ENCODE measurements around the gene DDB1.

The DDB1 gene

GRCh38 chr11:61359516-61359915 is 26.6 kb upstream of the DDB1 start:
- Histone ChIP-seq H3K36me3 (ENCODE audit: insufficient read depth, low read length) (peaks cover 12% of the 10 kb centered on the region), H3K9ac (ENCODE audit: insufficient read length) (no peak overlapping the region), H3K27ac (no peak overlapping the region), H3K9me3 (ENCODE audit: low read depth, low read length) (no peaks in the 10 kb centered on the region), H3K4me3 (no peak overlapping the region)
- DNase-seq (ENCODE audit: low read depth, low spot score): no peak
- TF ChIP-seq FOXP2 (optimal IDR thresholded peaks at IDR 0.05; ENCODE audit: control extremely low read depth, extremely low read length, insufficient read depth) (no peak), POLR2AphosphoS5 (IDR thresholded peaks at IDR 0.05; ENCODE audit: borderline replicate concordance, low read depth, low read length) (no peak), EZH2 (IDR thresholded peaks at IDR 0.05) (no peak)

- Histone ChIP-seq H3K4me3 (no peak overlapping the region), H3K27ac (no peak overlapping the region), H3K36me3 (ENCODE audit: insufficient read depth, low read length) (peaks cover 3% of the 10 kb centered on the region), H3K9me3 (ENCODE audit: low read depth, low read length) (no peaks in the 10 kb centered on the region), H3K9ac (ENCODE audit: insufficient read length) (no peak overlapping the region)
- DNase-seq (ENCODE audit: low read depth, low spot score): no peak
- TF ChIP-seq FOXP2 (optimal IDR thresholded peaks at IDR 0.05; ENCODE audit: control extremely low read depth, extremely low read length, insufficient read depth) (no peak), POLR2AphosphoS5 (IDR thresholded peaks at IDR 0.05; ENCODE audit: borderline replicate concordance, low read depth, low read length) (no peak), EZH2 (IDR thresholded peaks at IDR 0.05) (no peak)
These were observed 25.7 kb upstream of the DDB1 start for GRCh38 chr11:61358566-61358965.

- Histone ChIP-seq H3K9ac (ENCODE audit: insufficient read length) (no peak overlapping the region), H3K4me3 (no peak overlapping the region), H3K27ac (no peak overlapping the region)
These were observed 25.0 kb upstream of the DDB1 start for GRCh38 chr11:61357894-61358239.

GRCh38 chr11:61357233-61357893 is 24.5 kb upstream of the DDB1 start:
- Histone ChIP-seq H3K9ac (ENCODE audit: insufficient read length) (no peak overlapping the region), H3K9me3 (ENCODE audit: low read depth, low read length) (no peaks in the 10 kb centered on the region), H3K4me3 (no peak overlapping the region), H3K27ac (no peak overlapping the region), H3K36me3 (ENCODE audit: insufficient read depth, low read length) (peaks cover 4% of the 10 kb centered on the region)
- TF ChIP-seq FOXP2 (optimal IDR thresholded peaks at IDR 0.05; ENCODE audit: control extremely low read depth, extremely low read length, insufficient read depth) (no peak), POLR2AphosphoS5 (IDR thresholded peaks at IDR 0.05; ENCODE audit: borderline replicate concordance, low read depth, low read length) (no peak), EZH2 (IDR thresholded peaks at IDR 0.05) (no peak)
- no peak for DNase-seq (ENCODE audit: low read depth, low spot score)

More at GRCh38 chr11:61357894-61358239, 25.0 kb upstream of the DDB1 start:
- Histone ChIP-seq H3K9me3 (ENCODE audit: low read depth, low read length) (no peaks in the 10 kb centered on the region), H3K36me3 (ENCODE audit: insufficient read depth, low read length) (peaks cover 4% of the 10 kb centered on the region)
- TF ChIP-seq FOXP2 (optimal IDR thresholded peaks at IDR 0.05; ENCODE audit: control extremely low read depth, extremely low read length, insufficient read depth): no peak
- TF ChIP-seq EZH2 (IDR thresholded peaks at IDR 0.05): no peak
- TF ChIP-seq POLR2AphosphoS5 (IDR thresholded peaks at IDR 0.05; ENCODE audit: borderline replicate concordance, low read depth, low read length): no peak
- DNase-seq (ENCODE audit: low read depth, low spot score): no peak

- no peak for DNase-seq (ENCODE audit: low read depth, low spot score)
- TF ChIP-seq FOXP2 (optimal IDR thresholded peaks at IDR 0.05; ENCODE audit: control extremely low read depth, extremely low read length, insufficient read depth) (no peak), EZH2 (IDR thresholded peaks at IDR 0.05) (no peak), POLR2AphosphoS5 (IDR thresholded peaks at IDR 0.05; ENCODE audit: borderline replicate concordance, low read depth, low read length) (no peak)
- Histone ChIP-seq H3K4me3 (no peak overlapping the region), H3K36me3 (ENCODE audit: insufficient read depth, low read length) (peaks cover 6% of the 10 kb centered on the region), H3K9me3 (ENCODE audit: low read depth, low read length) (no peaks in the 10 kb centered on the region), H3K9ac (ENCODE audit: insufficient read length) (no peak overlapping the region), H3K27ac (no peak overlapping the region)
These were observed 23.8 kb upstream of the DDB1 start for GRCh38 chr11:61356706-61357105.

- no peak for DNase-seq (ENCODE audit: low read depth, low spot score)
- Histone ChIP-seq H3K4me3 (no peak overlapping the region), H3K27ac (no peak overlapping the region), H3K36me3 (ENCODE audit: insufficient read depth, low read length) (peaks cover 8% of the 10 kb centered on the region), H3K9ac (ENCODE audit: insufficient read length) (no peak overlapping the region), H3K9me3 (ENCODE audit: low read depth, low read length) (no peaks in the 10 kb centered on the region)
- TF ChIP-seq EZH2 (IDR thresholded peaks at IDR 0.05): no peak
- no peak for TF ChIP-seq FOXP2 (optimal IDR thresholded peaks at IDR 0.05; ENCODE audit: control extremely low read depth, extremely low read length, insufficient read depth)
- no peak for TF ChIP-seq POLR2AphosphoS5 (IDR thresholded peaks at IDR 0.05; ENCODE audit: borderline replicate concordance, low read depth, low read length)
These were observed 21.3 kb upstream of the DDB1 start for GRCh38 chr11:61354208-61354607.

GRCh38 chr11:61353131-61354067 is 20.5 kb upstream of the DDB1 start:
- Histone ChIP-seq H3K36me3 (ENCODE audit: insufficient read depth, low read length) (peaks cover 8% of the 10 kb centered on the region), H3K27ac (no peak overlapping the region), H3K9me3 (ENCODE audit: low read depth, low read length) (no peaks in the 10 kb centered on the region), H3K9ac (ENCODE audit: insufficient read length) (no peak overlapping the region), H3K4me3 (no peak overlapping the region)
- DNase-seq (ENCODE audit: low read depth, low spot score): no peak
- TF ChIP-seq EZH2 (IDR thresholded peaks at IDR 0.05): no peak
- TF ChIP-seq POLR2AphosphoS5 (IDR thresholded peaks at IDR 0.05; ENCODE audit: borderline replicate concordance, low read depth, low read length): no peak
- no peak for TF ChIP-seq FOXP2 (optimal IDR thresholded peaks at IDR 0.05; ENCODE audit: control extremely low read depth, extremely low read length, insufficient read depth)

GRCh38 chr11:61352038-61352437 is 19.1 kb upstream of the DDB1 start:
- H3K27ac ChIP-seq: no peak overlapping the region
- no peak overlapping the region for H3K4me3 ChIP-seq
- no peaks in the 10 kb centered on the region for H3K9me3 ChIP-seq (ENCODE audit: low read depth, low read length)
- no peak overlapping the region for H3K9ac ChIP-seq (ENCODE audit: insufficient read length)
- peaks cover 8% of the 10 kb centered on the region for H3K36me3 ChIP-seq (ENCODE audit: insufficient read depth, low read length)
- DNase-seq (ENCODE audit: low read depth, low spot score): no peak
- TF ChIP-seq POLR2AphosphoS5 (IDR thresholded peaks at IDR 0.05; ENCODE audit: borderline replicate concordance, low read depth, low read length) (no peak), FOXP2 (optimal IDR thresholded peaks at IDR 0.05; ENCODE audit: control extremely low read depth, extremely low read length, insufficient read depth) (no peak), EZH2 (IDR thresholded peaks at IDR 0.05) (no peak)

Measured in SK-N-MC (cell line).